Measurements from ENCODE around the gene AGAP1.

Gene AGAP1

DNA sequence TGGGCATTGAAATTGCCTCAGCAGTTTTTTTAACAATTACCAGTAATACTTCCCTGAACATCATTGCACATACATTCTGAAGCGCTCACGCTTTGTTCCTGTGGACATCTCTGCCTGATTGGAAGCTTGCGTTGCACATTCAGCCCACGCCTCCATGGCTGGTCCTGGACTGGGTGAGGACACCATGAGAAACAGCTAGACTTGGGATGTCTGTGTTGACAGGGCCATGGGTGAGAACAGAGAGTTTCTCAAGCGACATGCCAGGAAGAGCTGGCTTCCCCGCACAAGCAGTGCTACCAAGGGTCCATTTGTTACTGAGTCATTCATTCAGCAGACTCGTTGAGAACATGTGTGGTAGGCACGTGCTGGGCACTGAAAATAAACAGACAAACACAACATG lies 508.0 kb downstream of the AGAP1 start:
- no peak for DNase-seq (ENCODE audit: low read depth)

DNA sequence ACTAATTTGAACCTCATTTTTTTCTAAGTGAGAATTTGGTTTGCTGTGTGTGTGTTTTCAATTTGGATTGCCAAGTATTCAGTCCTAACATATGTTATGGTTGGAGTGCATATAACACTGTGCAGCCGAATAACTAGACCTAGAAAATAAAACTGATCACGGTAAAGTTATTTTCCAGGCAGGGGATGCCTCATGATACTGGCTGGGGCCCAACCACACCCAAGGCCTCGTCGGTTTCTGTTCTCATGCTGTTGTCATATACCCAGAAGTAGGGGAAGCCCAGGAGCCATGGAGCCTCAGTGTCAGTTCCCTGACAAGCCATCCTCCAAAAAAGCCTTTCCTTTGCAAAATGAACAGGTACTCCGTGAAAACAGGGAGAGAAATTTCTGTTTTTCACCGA lies 514.2 kb downstream of the AGAP1 start:
- no peak for DNase-seq (ENCODE audit: low read depth)

DNA sequence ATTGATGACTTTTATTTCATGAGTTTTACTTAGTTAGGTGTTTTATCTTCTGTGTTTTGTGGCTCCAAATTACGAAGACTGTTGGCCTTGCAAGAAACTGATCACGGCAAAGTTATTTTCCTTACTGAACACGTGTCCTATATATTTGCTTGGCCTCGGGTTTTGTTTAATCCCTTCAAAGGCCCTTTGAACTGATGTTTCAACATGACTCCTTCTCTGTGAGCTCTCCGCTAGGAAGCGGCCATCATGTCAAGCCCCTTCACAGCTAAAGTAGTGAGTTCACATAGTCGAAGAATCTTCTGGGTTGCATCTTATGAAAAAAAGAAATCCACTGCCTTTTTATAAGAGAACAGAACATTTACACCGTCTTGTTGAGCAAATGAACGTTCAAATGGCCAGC lies 515.0 kb downstream of the AGAP1 start:
- no peak for DNase-seq (ENCODE audit: low read depth)

GRCh38 chr2:236010920-236011685 lies 517.3 kb downstream of the AGAP1 start:
- no peak for DNase-seq (ENCODE audit: low read depth)

- DNase-seq (ENCODE audit: low read depth): no peak
Measured at GRCh38 chr2:236012155-236012554, 518.3 kb downstream of the AGAP1 start.

DNA sequence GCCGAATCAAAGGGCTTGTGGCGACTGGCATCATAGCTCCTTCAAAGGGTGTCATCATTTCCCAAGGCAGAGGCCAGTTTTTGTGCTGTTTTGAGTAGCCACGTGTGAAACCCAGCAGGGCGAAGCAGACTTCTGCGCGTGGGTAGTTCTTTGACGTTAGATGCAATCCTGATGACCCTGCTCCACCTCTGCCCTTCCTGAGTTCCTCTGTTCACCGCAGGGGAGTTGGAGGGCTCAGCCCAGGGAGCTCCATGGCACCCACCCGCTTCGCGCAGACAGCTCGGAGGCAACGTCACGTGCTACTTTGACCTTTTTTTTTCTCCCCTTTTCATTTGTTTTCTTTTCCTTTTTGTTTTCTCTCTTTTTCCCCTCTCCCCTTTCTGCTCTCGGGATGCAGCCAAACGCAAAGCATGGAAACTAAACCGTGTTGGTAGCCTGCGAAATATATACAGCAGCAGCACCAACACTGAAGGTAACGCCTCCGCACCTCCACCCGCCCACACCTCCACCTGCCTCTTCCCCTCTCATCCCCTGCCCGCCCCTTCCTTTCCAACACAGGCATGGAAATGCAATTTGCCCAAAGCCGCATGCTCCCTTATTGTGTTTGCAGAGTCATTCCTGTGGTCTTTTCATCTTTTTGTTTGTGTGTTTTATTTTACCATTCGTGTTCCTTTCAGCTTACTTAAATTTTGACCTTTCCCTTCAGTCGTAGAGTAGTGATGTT lies 520.7 kb downstream of the AGAP1 start:
- DNase-seq (ENCODE audit: low read depth): no peak

DNA sequence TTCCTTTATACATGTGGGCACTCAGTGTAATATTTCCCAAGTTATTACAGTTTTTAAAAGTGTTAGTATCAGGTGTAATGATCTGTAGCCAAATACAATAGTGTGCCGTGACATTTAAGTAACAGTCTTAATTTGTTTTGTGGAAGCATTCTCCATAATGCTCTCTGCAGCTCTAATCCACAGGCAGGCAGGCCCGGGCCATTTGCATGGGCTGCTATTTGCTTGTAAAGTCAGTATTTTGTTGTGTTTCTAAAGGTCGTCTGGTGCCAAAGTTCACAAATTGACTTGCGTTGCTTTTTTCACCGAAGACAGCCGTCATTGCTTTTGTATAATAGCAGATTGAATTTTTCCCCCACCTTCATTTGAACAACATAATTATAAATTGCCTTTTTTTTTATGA lies 521.3 kb downstream of the AGAP1 start:
- no peak for DNase-seq (ENCODE audit: low read depth)

DNA sequence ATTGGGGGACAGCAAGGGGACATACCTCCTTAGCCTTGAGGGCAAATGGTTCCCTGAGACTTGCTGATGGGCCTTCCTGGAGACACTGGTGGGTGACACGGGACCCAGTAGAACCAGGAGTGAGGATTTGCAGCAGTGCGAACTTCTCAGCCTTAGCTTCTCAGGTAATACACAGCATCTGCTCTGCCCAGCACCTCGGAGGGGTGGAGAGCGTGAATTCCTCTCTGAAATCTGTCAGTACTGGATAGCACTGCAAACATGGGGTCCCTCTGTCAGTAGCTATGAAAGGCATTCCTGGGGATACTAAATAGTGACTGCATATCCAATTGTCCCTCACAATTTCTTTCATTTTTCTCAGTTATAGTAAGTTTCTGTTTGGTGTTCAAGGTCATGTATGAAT lies 522.7 kb downstream of the AGAP1 start:
- DNase-seq (ENCODE audit: low read depth): no peak

GRCh38 chr2:236017446-236017845 lies 523.6 kb downstream of the AGAP1 start:
- no peak for DNase-seq (ENCODE audit: low read depth)

- DNase-seq (ENCODE audit: low read depth): no peak
Measured at GRCh38 chr2:236019434-236019833, 525.6 kb downstream of the AGAP1 start.

- no peak for DNase-seq (ENCODE audit: low read depth)
Measured at GRCh38 chr2:236021499-236022057, 527.7 kb downstream of the AGAP1 start.

DNA sequence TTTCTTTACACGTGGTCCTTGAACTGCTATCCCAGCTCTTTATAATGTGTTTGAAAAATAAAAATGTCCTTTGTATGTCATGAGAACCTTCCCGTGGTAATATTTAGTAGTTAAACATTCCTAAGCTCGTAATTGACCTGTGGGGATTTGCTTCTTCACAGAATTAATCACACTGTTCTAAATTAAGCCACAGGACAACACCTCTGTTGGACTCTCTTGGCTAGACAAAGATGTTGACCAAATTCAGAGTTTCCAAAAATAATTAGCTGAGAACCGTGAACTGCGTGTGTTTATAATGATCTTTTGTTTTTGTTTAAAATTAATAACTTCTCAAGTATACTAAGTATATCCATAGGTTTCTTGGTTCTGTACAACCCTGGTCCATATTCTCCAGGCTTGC lies 528.3 kb downstream of the AGAP1 start:
- no peak for DNase-seq (ENCODE audit: low read depth)

GRCh38 chr2:236025892-236026291 lies 532.0 kb downstream of the AGAP1 start:
- DNase-seq (ENCODE audit: low read depth): no peak

DNA sequence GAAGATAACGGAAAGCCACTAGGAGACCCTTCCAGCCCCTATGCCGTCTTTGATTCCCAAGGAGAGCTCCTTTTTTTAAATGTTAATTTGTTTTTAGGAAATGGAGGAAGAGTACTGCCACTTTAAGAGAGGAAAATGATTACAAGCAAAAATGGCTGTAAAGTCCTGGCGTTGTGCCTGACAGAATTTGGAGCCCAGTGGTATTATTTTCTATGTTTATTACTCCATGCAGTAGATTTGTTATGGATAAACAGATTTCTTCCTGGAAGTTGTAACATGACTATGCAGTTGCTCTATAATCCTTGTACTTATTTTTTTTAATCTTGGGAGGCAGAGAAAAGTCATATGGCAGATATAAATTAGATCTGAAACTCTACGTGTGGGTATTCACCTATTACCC lies 533.0 kb downstream of the AGAP1 start:
- DNase-seq (ENCODE audit: low read depth): no peak

GRCh38 chr2:236028066-236028465 lies 534.2 kb downstream of the AGAP1 start:
- DNase-seq (ENCODE audit: low read depth): no peak

DNA sequence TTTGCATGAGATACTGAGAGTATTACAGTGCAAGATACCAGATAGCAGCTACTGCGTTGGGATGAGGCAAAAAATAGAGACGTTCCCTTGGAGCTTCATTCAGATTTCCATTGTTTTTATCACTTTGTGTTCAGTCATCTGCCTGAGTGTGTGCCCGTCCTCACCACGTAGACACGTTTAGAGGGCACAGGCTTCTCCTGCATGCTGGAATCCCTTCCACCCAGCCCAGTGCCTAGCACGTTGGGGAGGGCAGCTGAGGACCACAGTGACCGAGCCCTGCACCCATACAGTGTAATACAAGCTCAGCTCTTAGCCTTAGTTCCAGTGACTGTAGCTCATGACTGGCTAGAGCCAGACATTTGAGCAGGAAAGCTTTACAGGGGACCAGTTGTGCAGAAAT lies 539.6 kb downstream of the AGAP1 start:
- no peak for DNase-seq (ENCODE audit: low read depth)

DNA sequence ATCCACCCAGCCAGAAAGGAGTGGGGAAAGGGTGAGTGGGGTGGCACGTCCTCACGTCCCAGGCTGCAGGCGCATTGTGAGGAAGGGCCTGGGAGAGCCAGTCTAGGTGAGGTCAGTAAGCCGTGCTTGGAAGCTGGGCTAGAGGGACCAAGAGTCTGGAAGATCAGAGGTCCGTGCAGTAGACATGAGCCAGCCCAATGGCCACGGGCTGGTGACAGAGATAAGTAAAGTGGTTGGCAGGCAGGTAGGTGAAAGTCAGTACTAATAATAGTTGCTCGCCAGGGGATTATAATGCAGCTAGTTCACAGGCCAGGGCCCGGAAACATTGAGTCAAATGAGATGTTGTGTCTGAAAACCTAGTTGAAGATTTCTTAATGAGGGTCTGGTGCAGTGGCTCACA lies 541.1 kb downstream of the AGAP1 start:
- DNase-seq (ENCODE audit: low read depth): no peak

DNA sequence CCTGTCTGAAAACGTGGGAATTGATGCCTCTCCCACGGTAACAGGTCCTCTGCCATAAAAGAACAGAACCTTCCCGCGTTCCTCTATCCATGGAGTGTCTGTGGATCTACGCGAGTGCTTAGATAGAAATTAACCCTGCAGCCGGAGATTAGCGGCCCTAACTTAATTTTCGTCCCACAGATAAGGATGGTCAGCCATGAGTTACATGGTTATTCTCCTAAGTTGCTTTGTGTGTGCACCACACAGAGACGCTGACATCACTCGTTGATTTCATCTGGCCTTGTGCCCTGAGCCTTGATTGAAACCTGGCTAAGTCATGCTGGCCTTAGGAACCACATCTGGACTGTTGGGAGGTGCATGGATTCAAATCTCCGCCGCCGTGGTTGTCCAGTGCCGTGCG lies 542.2 kb downstream of the AGAP1 start:
- no peak for DNase-seq (ENCODE audit: low read depth)

GRCh38 chr2:236038096-236038495 lies 544.3 kb downstream of the AGAP1 start:
- DNase-seq (ENCODE audit: low read depth): no peak

DNA sequence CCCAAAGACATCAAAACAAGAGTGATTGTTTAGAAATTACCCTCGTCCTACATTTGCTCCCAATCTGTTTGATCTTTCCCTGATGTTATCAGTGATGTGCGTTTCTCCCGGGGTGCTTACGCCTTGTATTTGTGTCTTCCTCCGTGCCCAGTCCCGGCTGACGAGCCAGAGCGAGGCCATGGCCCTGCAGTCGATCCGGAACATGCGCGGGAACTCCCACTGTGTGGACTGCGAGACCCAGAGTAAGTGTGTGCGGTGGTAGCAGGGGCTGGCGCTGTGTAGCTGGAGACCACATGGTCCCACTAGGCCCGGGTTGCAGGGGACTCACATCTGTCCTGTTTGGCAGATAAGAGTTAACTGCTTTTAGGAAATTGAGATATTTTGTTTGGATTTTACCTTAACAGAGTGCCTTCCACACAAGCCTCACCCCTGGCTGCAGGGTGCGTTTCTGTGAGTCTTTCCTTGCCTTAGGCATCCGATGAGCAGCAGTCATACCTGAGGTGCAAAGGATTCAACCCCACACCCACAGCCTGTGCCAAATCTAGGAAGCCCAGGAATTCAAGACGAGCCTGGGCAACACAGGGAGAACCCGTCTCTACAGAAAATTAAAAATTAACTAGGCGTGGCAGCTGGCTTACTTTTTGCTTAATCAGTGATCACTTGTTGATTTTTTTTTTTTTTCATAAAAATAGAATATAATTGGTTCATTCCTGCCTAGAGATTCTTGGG lies 546.9 kb downstream of the AGAP1 start:
- no peak for DNase-seq (ENCODE audit: low read depth)

GRCh38 chr2:236041616-236042015 lies 547.8 kb downstream of the AGAP1 start:
- no peak for DNase-seq (ENCODE audit: low read depth)

DNA sequence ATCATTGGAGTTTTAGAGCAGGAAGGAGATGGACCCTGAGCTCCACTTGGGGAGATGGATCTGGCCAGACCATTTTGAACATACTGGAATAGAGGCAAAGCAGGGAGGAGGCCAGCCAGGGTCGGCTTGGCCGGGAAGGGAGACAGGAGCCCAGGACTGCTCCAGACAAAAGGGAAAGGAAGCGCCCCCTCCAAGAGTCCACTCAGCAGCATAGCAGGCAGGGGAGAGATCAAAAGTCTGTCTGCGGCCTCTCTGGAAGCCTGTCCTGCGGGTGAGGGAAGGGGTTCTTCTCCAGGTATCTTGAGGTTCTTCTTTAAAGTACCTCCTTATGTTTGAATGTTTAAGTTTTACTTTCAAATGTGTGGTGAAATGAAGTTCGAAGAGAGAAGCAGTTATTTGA lies 548.2 kb downstream of the AGAP1 start:
- no peak for DNase-seq (ENCODE audit: low read depth)

- DNase-seq (ENCODE audit: low read depth): no peak
Measured at GRCh38 chr2:236044191-236044590, 550.3 kb downstream of the AGAP1 start.
